HPDE6-E6E7 (cell line): ENCODE data around the gene CUTC.
A peak's percentile ranks its signal among the peaks of the same experiment; 100 is the strongest.
"Not testable (repeated sequence)": the region's sequence is repeated elsewhere in the genome, so short reads cannot be mapped to it uniquely, and the experiment has no call there.

Experiments used
- DNase-seq: peaks from one replicate; pipeline ENCODE4 v3.0.0; 2011; ENCODE audit warnings: missing footprints; ENCODE audit errors: extremely low spot score

The CUTC gene

DNA sequence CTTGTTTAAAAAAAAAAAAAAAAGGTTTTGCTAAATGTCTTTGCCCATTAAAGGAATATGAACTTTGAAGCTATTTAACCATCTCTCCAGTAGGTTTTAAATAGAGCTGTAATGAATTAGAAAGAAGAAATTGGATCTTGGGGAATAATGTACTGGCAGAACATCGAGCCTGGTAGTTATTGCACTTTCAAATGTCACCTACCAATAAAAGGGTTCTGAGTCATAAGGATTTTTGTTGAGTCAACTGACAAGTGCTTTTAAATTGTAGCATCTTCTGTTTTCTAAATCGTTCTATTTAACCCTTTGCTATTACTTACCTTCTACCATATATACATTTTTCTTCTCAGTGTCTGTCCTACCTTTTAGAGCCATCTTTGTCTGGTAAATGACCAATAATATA, 10.7 kb downstream of the CUTC start:
- no peak for DNase-seq

- DNase-seq: no peak
Measured at GRCh38 chr10:99743841-99744240, 11.8 kb downstream of the CUTC start.

- DNase-seq: not testable (repeated sequence)
Measured at GRCh38 chr10:99746166-99746565, 14.1 kb downstream of the CUTC start.

DNA sequence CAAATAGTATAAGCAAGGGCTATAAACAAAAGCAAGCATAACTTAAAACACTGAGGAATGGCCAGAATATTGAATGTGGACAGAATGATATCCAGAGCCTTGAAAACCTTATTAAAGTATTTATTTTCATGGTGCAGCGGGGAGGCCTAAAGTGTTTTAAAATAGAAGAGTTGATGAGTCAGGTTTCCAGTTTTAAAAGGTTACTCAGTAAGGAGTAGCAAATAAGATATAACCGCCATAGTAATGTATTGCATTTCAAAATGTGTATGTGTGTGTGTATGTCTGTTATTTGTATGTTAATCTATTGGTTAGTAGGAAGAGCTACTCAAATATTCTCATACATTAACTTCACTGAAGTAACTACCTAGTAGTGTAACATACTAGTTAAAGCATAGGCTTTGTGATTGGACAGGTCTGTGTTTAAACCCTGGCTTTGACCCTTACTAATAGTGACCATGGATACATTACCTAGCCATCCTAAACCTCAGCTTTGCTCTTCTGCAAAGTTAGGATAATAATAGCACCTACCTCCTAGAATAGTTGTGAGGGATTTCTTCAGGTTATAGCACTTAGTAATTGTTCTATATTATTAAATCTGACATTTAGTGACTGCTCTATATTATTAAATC, 16.9 kb downstream of the CUTC start:
- no peak for DNase-seq

GRCh38 chr10:99750641-99751040, 18.6 kb downstream of the CUTC start:
- no peak for DNase-seq

DNA sequence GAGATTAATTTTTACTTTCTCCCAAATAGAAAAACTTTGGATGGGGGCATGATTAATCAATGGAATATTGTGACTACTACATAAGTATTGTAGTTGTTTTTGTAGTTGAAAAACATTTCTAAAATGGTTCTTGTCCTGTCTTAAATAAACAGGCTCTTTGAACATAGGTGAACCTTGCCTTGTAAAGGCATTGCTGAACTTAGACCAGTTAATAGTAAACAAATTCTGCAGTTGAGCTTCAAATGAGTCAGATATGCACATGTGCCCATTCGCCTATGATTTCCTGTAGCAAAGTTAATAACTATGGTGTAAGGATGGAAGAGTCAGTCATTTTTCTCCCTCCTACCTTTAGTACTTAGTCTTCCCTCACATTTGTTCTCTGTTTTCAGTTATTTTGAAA, 22.6 kb downstream of the CUTC start:
- no peak for DNase-seq

GRCh38 chr10:99756159-99756558, 24.1 kb downstream of the CUTC start:
- no peak for DNase-seq

- DNase-seq: no peak
Measured at GRCh38 chr10:99758211-99758891, 26.3 kb downstream of the CUTC start.

- DNase-seq: no peak
Measured at GRCh38 chr10:99760321-99760720, 28.3 kb downstream of the CUTC start.

DNA sequence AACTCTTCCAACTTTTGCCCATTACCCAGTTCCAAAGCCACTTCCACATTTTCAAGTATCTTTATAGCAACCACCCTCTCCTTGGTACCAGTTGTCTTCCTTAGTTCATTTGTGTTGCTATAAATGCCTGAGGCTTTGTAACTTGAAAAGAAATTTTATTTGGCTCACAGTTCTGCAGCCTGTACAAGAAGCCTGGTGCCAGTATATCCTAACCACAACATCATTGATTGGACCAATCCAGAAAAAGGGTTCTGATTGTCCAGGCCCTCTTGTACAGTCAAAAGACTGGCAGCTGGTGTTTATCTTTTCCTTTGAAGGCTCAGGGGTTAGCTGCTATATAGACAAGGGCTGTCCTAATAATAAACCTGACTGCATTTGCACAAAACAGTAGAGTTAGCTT, 29.3 kb downstream of the CUTC start:
- no peak for DNase-seq

- no peak for DNase-seq
Measured at GRCh38 chr10:99765672-99766301, 33.8 kb downstream of the CUTC start.

GRCh38 chr10:99766302-99766681, 34.3 kb downstream of the CUTC start:
- DNase-seq: no peak

GRCh38 chr10:99767901-99768300, 35.9 kb downstream of the CUTC start:
- DNase-seq: no peak

DNA sequence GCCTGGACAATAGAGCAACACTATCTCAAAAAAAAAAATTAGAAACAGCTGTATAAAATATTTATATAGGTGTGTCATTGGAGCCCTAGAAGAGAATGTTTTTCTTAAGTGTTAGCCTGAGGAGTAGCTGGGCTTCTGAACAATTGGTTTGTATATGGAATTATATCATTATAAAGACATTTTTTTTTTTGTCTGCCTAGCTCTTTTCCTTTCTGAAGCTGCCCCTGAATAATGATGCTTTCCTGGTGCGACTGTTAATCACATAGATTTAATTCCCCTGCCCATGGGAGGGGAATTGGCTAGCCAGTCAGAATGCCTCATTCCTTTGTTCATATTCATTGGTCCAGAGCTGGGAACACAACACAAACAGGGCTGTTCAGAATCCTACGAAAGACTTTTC, 36.5 kb downstream of the CUTC start:
- DNase-seq: no peak

DNA sequence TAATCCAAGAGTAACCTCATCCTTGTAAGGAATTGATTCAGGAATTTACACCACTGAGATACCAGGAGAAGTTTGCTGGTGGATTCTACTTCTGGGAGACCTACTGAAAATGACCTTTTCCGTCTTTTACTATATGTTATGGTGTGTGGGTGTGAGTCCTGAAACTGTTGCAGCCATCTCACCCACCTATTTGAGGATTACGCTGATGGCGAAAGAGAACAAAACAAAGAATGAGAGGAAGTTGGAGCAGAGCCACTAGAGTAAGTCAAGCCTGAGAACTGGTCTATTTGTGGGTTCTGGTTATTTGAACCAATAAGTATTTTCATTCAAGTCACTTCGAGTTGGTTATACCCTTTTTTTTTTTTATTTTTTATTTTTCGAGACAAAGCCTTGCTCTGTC, 37.7 kb downstream of the CUTC start:
- no peak for DNase-seq

DNA sequence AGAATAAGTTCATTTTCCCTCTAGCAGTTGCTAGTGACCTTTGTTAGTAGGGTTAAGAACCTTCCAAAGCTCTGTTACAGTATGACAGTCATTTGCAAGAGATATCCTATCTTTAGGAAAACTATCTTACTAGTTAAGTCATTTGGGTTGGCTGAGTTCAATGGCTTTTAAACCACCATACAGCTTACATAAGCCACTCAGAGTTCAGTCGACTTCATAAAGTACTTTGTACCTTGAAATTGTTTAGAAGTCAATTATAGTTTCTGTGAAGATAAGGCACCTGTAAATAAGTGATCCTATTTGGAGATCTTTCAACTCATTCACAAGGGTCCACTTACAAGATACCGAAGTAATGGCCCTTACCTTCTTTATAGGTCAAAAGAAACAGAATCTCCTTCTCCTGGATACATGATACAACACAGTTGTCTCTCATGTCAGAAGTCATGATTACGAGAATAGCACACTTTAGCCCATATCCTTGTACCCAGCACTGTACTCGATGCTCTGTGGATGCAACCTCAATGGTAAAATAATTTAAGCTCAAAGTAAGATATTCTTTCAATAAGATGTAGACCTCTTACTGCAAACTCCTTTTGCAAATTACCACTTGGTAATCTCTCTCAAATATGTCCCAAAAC, 38.5 kb downstream of the CUTC start:
- no peak for DNase-seq

- peak; percentile 61 for DNase-seq
Measured at GRCh38 chr10:99775850-99776249, 43.8 kb downstream of the CUTC start.

GRCh38 chr10:99777918-99778714, 46.1 kb downstream of the CUTC start:
- no peak for DNase-seq

GRCh38 chr10:99779335-99779734, 47.3 kb downstream of the CUTC start:
- DNase-seq: no peak

GRCh38 chr10:99781734-99782429, 49.8 kb downstream of the CUTC start:
- no peak for DNase-seq
